Measurements from ENCODE around the gene AGPAT3.

The AGPAT3 gene

GRCh38 chr21:44018813-44019567 lies 154.0 kb downstream of the AGPAT3 start:
- DNase-seq (ENCODE audit: low read depth, low spot score): no peak

GRCh38 chr21:44019568-44019958 lies 154.5 kb downstream of the AGPAT3 start:
- DNase-seq (ENCODE audit: low read depth, low spot score): no peak

GRCh38 chr21:44020551-44020950 lies 155.5 kb downstream of the AGPAT3 start:
- DNase-seq (ENCODE audit: low read depth, low spot score): no peak

GRCh38 chr21:44021064-44021463 lies 156.0 kb downstream of the AGPAT3 start:
- no peak for DNase-seq (ENCODE audit: low read depth, low spot score)

- no peak for DNase-seq (ENCODE audit: low read depth, low spot score)
Observed at GRCh38 chr21:44024257-44024656, 159.2 kb downstream of the AGPAT3 start.

GRCh38 chr21:44024887-44025353 lies 159.9 kb downstream of the AGPAT3 start:
- DNase-seq (ENCODE audit: low read depth, low spot score): no peak

- no peak for DNase-seq (ENCODE audit: low read depth, low spot score)
Observed at GRCh38 chr21:44027607-44028286, 162.7 kb downstream of the AGPAT3 start.

GRCh38 chr21:44028287-44028659 lies 163.2 kb downstream of the AGPAT3 start:
- no peak for DNase-seq (ENCODE audit: low read depth, low spot score)

- DNase-seq (ENCODE audit: low read depth, low spot score): no peak
Observed at GRCh38 chr21:44029460-44030087, 164.6 kb downstream of the AGPAT3 start.

- DNase-seq (ENCODE audit: low read depth, low spot score): no peak
Observed at GRCh38 chr21:44035244-44035643, 170.2 kb downstream of the AGPAT3 start.

Measured in smooth muscle cell of the brain vasculature (primary cell).